HepG2 (cell line): ENCODE measurements around the gene CTNNA1.
"Not testable (repeated sequence)": the region's sequence is repeated elsewhere in the genome, so short reads cannot be mapped to it uniquely, and the experiment has no call there.

Experiments
- CTCF ChIP-seq: sonication (generic); formaldehyde crosslinking; IDR thresholded peaks from 2 replicates; pipeline ENCODE4 v1.5.0; 2020; ENCODE audit warnings: mild to moderate bottlenecking, missing genetic modification reagents, moderate library complexity
- FOXP1 ChIP-seq, 2 experiments: fragments of 450-650 bp in 1 of 2; IDR thresholded peaks; 2 replicates each; pipeline ENCODE4 v1.6.1; 2017 to 2018; ENCODE audit warnings: antibody characterized with exemption in 1 of 2
- PAXIP1 ChIP-seq: sonication (generic); formaldehyde crosslinking; conservative IDR thresholded peaks from 2 replicates; pipeline ENCODE4 v1.4.0; 2020; ENCODE audit warnings: mild to moderate bottlenecking, missing genetic modification reagents, moderate library complexity
- TBP ChIP-seq: sonication (generic); formaldehyde crosslinking; IDR thresholded peaks from 2 replicates; pipeline ENCODE4 v1.5.0; 2020; ENCODE audit warnings: missing genetic modification reagents

DNA sequence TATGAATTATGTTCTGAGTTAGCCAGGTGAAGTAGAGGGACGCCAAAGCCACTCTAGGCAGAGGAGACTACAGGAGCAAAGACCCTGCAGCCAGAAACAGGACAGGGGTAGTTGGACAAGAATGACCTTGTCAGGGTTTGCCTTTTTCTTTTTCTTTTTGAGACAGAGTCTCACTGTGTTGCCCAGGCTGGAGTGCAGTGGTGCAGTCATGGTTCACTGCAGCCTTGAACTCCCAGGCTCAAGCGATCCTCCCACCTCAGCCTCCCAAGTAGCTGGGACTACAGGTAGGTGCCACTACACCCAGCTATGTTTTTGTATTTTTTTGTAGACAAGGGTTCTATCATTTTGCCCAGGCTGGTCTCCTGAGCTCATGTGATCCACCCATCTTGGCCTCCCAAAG is 1.9 kb upstream of the CTNNA1 start:
- TF ChIP-seq FOXP1 (IDR thresholded peaks at IDR 0.05); FOXP1 (CRISPR knock-in tag; IDR thresholded peaks at IDR 0.05); TBP (CRISPR knock-in tag); PAXIP1 (CRISPR knock-in tag); CTCF (CRISPR knock-in tag): not testable (repeated sequence)
